Uterus (tissue), 2 donors: ENCODE measurements around the gene PCDHGA10.

Experiments used
- POLR2A ChIP-seq, 2 donors: fragments of 450-650 bp; IDR thresholded peaks; one replicate each; pipeline ENCODE4 v1.6.1; 2016; ENCODE audit warnings: antibody characterized with exemption in 2 of 2, mild to moderate bottlenecking in 1 of 2, moderate library complexity in 1 of 2
- TF ChIP-seq, protein P1 (sequence below), 4 experiments: fragments of 200-600 bp in 2 of 4; fragments of 450-650 bp in 2 of 4; sonication (generic) in 2 of 4; IDR thresholded peaks; one replicate each; pipeline ENCODE4 v1.5.1; 2016 to 2019; ENCODE audit warnings: antibody characterized with exemption in 4 of 4, mild to moderate bottlenecking in 2 of 4, moderate library complexity in 1 of 4

- TF ChIP-seq POLR2A (IDR thresholded peaks at IDR 0.05), result no peak
- TF ChIP-seq, protein P1, sequence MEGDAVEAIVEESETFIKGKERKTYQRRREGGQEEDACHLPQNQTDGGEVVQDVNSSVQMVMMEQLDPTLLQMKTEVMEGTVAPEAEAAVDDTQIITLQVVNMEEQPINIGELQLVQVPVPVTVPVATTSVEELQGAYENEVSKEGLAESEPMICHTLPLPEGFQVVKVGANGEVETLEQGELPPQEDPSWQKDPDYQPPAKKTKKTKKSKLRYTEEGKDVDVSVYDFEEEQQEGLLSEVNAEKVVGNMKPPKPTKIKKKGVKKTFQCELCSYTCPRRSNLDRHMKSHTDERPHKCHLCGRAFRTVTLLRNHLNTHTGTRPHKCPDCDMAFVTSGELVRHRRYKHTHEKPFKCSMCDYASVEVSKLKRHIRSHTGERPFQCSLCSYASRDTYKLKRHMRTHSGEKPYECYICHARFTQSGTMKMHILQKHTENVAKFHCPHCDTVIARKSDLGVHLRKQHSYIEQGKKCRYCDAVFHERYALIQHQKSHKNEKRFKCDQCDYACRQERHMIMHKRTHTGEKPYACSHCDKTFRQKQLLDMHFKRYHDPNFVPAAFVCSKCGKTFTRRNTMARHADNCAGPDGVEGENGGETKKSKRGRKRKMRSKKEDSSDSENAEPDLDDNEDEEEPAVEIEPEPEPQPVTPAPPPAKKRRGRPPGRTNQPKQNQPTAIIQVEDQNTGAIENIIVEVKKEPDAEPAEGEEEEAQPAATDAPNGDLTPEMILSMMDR (IDR thresholded peaks at IDR 0.05), result no peak
These were observed 8.7 kb downstream of the PCDHGA10 start for GRCh38 chr5:141421489-141421855.
